BE2C (cell line): Measurements from ENCODE around the gene RHEBL1.
A peak's percentile ranks its signal among the peaks of the same experiment; 100 is the strongest.

ENCODE experiments used
- DNase-seq: peaks from one replicate; pipeline ENCODE4 v3.0.0-alpha.2; 2020
- H3K27me3 ChIP-seq: fragments of 250-450 bp; sonication (Bioruptor Pico); 2 replicates; pipeline ENCODE4 v1.5.1; 2020; ENCODE audit warnings: mild to moderate bottlenecking
- H3K36me3 ChIP-seq: fragments of 250-450 bp; sonication (Bioruptor Pico); 2 replicates; pipeline ENCODE4 v1.5.1; 2020; ENCODE audit warnings: mild to moderate bottlenecking
- H3K4me1 ChIP-seq: fragments of 250-450 bp; sonication (Bioruptor Pico); 2 replicates; pipeline ENCODE4 v1.5.1; 2020
- H3K4me3 ChIP-seq: 2 replicates; pipeline ENCODE4 v1.5.1; 2011; ENCODE audit warnings: low read depth, low read length
- H3K9me3 ChIP-seq: fragments of 250-450 bp; sonication (Bioruptor Pico); 2 replicates; pipeline ENCODE4 v1.5.1; 2020
- TF ChIP-seq, protein P1 (sequence below): IDR thresholded peaks from 2 replicates; pipeline ENCODE4 v1.5.1; 2012; ENCODE audit warnings: mild to moderate bottlenecking, low read depth, low read length

Gene RHEBL1

DNA sequence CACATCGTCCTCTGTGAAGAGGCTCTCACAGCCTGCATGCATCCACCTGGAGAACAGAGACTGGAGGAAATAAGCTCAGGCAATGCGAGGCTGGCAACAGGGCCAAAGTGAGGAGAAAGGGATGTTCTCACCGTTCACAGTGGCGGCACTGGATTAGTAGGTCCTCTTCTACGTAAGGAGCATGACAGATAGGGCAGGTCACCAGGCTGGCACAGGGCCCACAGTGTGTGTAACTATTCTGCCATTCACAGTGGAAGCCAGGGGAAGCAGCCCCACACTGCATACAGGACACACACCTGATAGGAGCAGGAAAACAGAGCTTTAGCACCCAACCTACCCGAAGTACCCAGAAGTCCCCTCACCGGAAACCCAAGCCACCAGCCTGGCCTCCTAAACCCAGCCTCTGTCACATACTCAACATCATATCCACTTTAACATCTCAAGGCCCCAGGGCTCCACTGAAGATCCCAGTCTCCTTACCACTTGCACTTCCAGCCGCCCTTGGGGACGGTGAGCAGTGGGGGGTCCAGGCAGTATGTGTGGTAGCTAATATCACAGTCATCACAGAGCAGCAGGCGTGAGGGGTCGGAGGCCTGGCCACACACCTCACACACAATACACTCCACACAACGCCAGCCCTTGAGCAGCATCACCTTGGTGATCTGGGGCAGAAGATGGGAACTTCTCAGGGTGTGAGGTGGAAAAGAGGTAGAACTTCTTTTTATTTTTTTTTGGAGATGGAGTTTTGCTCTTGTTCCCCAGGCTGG is 23.5 kb downstream of the RHEBL1 start:
- Histone ChIP-seq H3K27me3 (no peaks in the 10 kb centered on the region), H3K4me1 (no peaks in the 10 kb centered on the region), H3K4me3 (no peak overlapping the region), H3K9me3 (no peaks in the 10 kb centered on the region), H3K36me3 (peaks cover 91% of the 10 kb centered on the region)
- TF ChIP-seq, protein P1, sequence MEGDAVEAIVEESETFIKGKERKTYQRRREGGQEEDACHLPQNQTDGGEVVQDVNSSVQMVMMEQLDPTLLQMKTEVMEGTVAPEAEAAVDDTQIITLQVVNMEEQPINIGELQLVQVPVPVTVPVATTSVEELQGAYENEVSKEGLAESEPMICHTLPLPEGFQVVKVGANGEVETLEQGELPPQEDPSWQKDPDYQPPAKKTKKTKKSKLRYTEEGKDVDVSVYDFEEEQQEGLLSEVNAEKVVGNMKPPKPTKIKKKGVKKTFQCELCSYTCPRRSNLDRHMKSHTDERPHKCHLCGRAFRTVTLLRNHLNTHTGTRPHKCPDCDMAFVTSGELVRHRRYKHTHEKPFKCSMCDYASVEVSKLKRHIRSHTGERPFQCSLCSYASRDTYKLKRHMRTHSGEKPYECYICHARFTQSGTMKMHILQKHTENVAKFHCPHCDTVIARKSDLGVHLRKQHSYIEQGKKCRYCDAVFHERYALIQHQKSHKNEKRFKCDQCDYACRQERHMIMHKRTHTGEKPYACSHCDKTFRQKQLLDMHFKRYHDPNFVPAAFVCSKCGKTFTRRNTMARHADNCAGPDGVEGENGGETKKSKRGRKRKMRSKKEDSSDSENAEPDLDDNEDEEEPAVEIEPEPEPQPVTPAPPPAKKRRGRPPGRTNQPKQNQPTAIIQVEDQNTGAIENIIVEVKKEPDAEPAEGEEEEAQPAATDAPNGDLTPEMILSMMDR, result no peak
- DNase-seq, result no peak

DNA sequence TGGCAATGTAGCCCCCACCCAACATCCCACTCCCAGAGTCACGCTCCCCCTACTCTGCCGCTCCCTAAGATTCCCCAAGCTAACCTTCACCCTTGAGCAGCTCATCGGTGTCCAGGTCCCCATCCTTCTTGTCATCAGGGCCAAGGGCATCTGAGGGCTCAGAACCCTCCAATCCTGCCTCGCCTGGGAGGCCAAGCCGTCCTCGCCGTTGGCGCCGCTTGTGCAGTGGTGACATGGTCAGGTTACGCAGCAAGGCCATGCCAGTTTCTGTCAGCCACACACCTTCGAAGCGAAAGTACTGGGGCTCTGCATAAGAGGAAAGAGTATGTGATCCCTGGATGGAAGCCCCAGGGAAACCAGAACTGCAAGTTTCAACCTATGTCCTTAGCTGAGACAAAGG is 25.1 kb downstream of the RHEBL1 start:
- Histone ChIP-seq H3K4me3 (no peak overlapping the region), H3K9me3 (no peaks in the 10 kb centered on the region), H3K27me3 (no peaks in the 10 kb centered on the region), H3K36me3 (peaks cover 91% of the 10 kb centered on the region), H3K4me1 (no peaks in the 10 kb centered on the region)
- TF ChIP-seq, protein P1, result no peak
- no peak for DNase-seq

DNA sequence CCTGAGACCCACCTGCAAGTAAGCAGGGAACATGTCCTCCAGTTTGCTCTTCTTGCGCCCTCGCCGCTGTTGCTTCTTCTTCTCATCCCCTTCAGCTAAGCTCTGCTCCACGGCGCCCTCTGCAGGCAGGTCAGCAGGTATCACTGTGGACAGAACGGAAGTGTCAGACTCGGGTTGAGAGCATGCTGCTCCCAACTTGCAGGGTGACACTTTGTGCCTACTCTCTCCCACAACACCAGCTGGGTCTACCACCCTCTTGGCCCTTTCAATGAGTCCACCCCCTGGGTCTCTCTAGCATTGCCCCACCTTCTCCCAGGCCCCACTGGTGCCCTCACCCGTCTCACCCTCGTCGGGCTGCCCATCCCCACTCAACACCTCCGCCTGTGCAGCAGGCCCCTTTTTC is 25.9 kb downstream of the RHEBL1 start:
- TF ChIP-seq, protein P1, result peak; percentile 89
- no peaks in the 10 kb centered on the region for H3K27me3 ChIP-seq
- H3K4me1 ChIP-seq, result no peaks in the 10 kb centered on the region
- H3K4me3 ChIP-seq, result no peak overlapping the region
- peak; percentile 90 for DNase-seq
- peaks cover 91% of the 10 kb centered on the region for H3K36me3 ChIP-seq
- no peaks in the 10 kb centered on the region for H3K9me3 ChIP-seq

DNA sequence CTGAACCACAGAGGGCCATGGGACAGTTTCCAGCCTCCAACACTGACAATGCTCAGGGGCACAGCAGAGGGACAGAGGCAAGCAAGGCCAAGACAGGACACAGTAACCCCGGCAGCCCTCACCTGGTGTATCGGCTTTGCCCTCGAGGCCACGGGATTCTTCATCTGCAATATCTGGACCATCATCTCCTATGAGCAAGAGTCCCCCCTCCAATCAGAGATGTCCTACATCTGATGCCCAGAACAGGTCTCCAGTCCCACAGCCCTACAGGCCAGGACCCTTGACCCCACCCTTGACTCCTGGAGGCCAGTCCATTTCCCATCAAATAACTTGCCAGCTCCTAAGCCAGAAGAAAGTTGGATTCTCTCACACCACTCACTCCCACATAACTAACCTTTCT is 26.5 kb downstream of the RHEBL1 start:
- Histone ChIP-seq H3K4me3 (no peak overlapping the region), H3K9me3 (no peaks in the 10 kb centered on the region), H3K4me1 (no peaks in the 10 kb centered on the region), H3K36me3 (peaks cover 91% of the 10 kb centered on the region), H3K27me3 (no peaks in the 10 kb centered on the region)
- TF ChIP-seq, protein P1, result no peak
- DNase-seq, result no peak

DNA sequence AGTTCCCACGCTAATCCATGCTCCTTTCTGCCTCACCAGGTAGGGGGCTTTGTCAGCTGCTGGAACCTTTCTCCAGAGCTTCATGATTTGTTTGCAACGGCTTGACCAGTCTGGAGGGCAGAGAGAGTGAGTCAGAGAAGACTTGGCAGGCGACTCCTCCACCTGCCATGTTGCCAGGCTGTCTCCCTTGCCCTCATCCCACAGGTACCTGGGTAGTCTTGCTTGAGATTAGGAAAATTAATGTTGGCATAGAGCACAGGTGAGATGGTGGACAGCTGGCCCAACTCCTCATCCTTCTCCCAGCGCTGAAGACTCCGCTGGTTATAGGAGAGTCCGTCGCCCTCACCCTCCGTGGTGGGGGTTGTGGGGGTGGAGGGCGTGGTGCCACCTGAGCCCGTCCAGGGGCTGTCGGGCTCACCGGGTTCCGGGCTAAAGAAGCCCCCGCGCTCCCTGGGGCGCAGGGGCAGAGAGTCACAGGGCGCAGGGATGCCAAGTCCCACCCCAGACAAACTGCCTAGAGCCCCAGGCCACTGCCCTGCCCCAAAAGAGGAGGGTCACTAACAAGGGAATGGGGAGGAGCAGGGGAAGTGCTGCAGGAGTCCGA is 27.8 kb downstream of the RHEBL1 start:
- peaks cover 94% of the 10 kb centered on the region for H3K36me3 ChIP-seq
- no peak overlapping the region for H3K4me3 ChIP-seq
- DNase-seq, result no peak
- TF ChIP-seq, protein P1, result no peak
- H3K27me3 ChIP-seq, result no peaks in the 10 kb centered on the region
- H3K9me3 ChIP-seq, result no peaks in the 10 kb centered on the region
- no peaks in the 10 kb centered on the region for H3K4me1 ChIP-seq
